Thyroid gland (tissue), 4 donors: ENCODE measurements around the gene MR1. TPM values are rescaled to one million over a fixed set of nuclear protein-coding genes. Genes with fewer than 3 reads are reported as not detected.
A peak's percentile ranks its signal among the peaks of the same experiment; 100 is the strongest.
"Not testable (repeated sequence)": the region's sequence is repeated elsewhere in the genome, so short reads cannot be mapped to it uniquely, and the experiment has no call there.

Experiments used
- DNase-seq, 2 donors: peaks; one replicate each; pipeline ENCODE4 v3.0.0-alpha.2; 2019
- H3K27ac ChIP-seq, 3 donors: fragments of 200-600 bp; sonication (generic); 1 replicate in 2 of 3; 2 replicates in 1 of 3; pipeline ENCODE4 v1.5.1; 2016 to 2019; ENCODE audit warnings: mild to moderate bottlenecking in 1 of 3, moderate library complexity in 1 of 3
- H3K27me3 ChIP-seq: fragments of 200-600 bp; sonication (generic); one replicate; pipeline ENCODE4 v1.5.1; 2019
- H3K36me3 ChIP-seq, 2 donors: fragments of 200-600 bp; sonication (generic); one replicate each; pipeline ENCODE4 v1.5.1; 2016 to 2019
- H3K4me1 ChIP-seq, 2 donors: fragments of 200-600 bp; sonication (generic); one replicate each; pipeline ENCODE4 v1.5.1; 2017 to 2019
- H3K4me3 ChIP-seq, 3 donors: fragments of 200-600 bp; sonication (generic); replicated peaks in 1 of 3; 1 replicate in 2 of 3; 2 replicates in 1 of 3; pipeline ENCODE4 v1.5.1; 2016; ENCODE audit warnings: mild to moderate bottlenecking in 1 of 3
- H3K9me3 ChIP-seq: fragments of 200-600 bp; sonication (generic); one replicate; pipeline ENCODE4 v1.5.1; 2017
- POLR2A ChIP-seq, 2 donors: fragments of 450-650 bp; IDR thresholded peaks; one replicate each; pipeline ENCODE4 v1.6.1; 2017; ENCODE audit warnings: antibody characterized with exemption in 2 of 2, mild to moderate bottlenecking in 2 of 2, moderate library complexity in 1 of 2
- WGBS, 2 donors: methylation state at CpG; one replicate each; pipeline ENCODE4 v1.1.5; 2017; 5-methylcytosine and 5-hydroxymethylcytosine counted together
- intact Hi-C: fragments of 100-400 bp; cut with DNase I; formaldehyde crosslinking; loops from one replicate; pipeline ENCODE4 v1.15.1; 2023
- total RNA-seq, 4 donors: library from RNA; depleted of rRNA; stranded (reverse); fragments of >200 nt; gene quantifications; one replicate each; pipeline ENCODE4 v1.2.3, GENCODE V29; 2016
- TF ChIP-seq, protein P1 (sequence below), 6 experiments: fragments of 200-600 bp in 3 of 6; fragments of 450-650 bp in 3 of 6; sonication (generic) in 3 of 6; IDR thresholded peaks; one replicate each; pipeline ENCODE4 v1.5.1; 2016 to 2019; ENCODE audit warnings: antibody characterized with exemption in 6 of 6, mild to moderate bottlenecking in 2 of 6, inconsistent platforms in 1 of 6, moderate library complexity in 1 of 6

Gene MR1
- total RNA-seq, 4 donors from 2014 or later: 21.9 to 32.2 (median 25.2) TPM

DNA sequence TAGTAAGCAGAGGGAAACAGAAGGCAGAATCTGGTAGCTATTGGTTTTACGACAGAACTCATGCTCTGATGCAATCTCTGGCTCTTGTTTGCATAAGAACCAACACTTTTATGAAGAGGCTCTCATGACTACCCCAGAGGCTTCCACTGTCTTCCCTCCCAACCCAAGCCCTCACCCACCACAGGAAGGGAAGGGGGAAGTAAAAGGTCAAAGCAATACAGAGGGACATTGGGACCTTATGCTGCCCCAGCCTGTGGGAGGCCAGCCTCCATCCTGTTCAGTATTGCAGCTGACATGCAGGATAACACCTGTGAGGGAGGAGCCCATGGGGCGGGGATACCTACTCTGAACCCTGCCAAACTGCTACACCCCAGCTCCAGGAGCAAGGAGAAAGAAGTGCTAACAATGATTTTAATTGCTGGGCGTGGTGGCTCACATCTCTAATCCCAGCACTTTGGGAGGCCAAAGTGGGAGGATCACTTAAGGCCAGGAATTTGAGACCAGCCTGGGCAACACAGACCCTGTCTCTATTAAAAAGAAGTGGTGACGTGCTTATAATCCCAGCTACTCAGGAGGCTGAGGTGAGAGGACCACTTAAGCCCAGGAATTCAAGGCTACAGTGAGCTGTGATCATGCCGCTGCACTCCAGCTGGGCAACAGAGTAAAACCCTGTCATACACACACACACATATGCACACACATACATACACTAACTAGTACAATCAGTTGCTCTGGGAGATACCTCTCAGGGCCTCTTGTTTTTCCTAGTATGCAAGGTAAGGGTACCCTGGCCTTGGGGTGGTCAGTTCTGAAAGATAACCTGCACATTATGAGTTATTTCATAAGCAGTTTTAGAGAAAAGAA lies 9.5 kb downstream of the MR1 start:
- DNase-seq: peak; percentile 25 to 43
- Histone ChIP-seq H3K36me3 (no peaks in the 10 kb centered on the region), H3K4me3 (no peak overlapping the region), H3K27ac (peak overlapping the region; percentile 24 to 77 (median 73)), H3K27me3 (no peaks in the 10 kb centered on the region), H3K4me1 (peaks cover 19 to 26% of the 10 kb centered on the region in 2 donors), H3K9me3 (no peaks in the 10 kb centered on the region)
- TF ChIP-seq, protein P1, sequence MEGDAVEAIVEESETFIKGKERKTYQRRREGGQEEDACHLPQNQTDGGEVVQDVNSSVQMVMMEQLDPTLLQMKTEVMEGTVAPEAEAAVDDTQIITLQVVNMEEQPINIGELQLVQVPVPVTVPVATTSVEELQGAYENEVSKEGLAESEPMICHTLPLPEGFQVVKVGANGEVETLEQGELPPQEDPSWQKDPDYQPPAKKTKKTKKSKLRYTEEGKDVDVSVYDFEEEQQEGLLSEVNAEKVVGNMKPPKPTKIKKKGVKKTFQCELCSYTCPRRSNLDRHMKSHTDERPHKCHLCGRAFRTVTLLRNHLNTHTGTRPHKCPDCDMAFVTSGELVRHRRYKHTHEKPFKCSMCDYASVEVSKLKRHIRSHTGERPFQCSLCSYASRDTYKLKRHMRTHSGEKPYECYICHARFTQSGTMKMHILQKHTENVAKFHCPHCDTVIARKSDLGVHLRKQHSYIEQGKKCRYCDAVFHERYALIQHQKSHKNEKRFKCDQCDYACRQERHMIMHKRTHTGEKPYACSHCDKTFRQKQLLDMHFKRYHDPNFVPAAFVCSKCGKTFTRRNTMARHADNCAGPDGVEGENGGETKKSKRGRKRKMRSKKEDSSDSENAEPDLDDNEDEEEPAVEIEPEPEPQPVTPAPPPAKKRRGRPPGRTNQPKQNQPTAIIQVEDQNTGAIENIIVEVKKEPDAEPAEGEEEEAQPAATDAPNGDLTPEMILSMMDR (IDR thresholded peaks at IDR 0.05): no peak
- TF ChIP-seq POLR2A (IDR thresholded peaks at IDR 0.05): no peak
- intact Hi-C loops: no loop called here
- 62 to 67% methylated on average over 5 of the region's 5 CpGs for WGBS, 2 donors

DNA sequence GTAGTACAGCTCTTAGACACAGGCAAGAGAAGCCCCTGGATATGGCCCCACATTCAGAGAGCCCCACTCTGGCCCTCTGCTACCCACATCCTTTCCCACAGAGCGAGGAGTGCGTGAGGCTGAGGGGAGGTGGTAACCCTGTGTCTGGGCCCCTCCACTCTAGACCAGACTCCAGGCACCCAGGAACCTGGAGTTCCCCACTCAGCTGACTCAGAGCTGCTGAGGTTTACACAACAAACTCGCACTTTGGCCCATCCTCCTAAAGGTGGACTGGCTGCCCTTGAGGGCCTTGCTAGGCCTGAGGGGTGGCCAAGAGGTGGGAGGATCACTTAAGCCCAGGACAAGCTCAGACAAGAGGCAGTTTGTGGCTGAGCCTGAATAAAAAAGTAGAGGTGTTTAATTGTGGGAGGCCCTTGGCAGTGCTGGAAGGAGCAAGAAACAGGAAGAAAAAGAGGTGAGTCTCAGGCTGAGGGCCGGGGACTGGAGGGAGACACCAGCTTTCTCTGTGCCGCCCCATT lies 10.7 kb downstream of the MR1 start:
- DNase-seq: peak; percentile 91 to 93
- TF ChIP-seq, protein P1 (IDR thresholded peaks at IDR 0.05): no peak
- peak in 1 of 2 donors; percentile 35 for TF ChIP-seq POLR2A (IDR thresholded peaks at IDR 0.05)
- WGBS, 2 donors: 37 to 58% methylated on average over 5 of the region's 5 CpGs
- Histone ChIP-seq H3K4me3 (no peak overlapping the region), H3K27me3 (no peaks in the 10 kb centered on the region), H3K4me1 (peaks cover 19 to 26% of the 10 kb centered on the region in 2 donors), H3K36me3 (no peaks in the 10 kb centered on the region), H3K9me3 (no peaks in the 10 kb centered on the region), H3K27ac (peak overlapping the region; percentile 72 to 78 (median 73))
- intact Hi-C loops: no loop called here

DNA sequence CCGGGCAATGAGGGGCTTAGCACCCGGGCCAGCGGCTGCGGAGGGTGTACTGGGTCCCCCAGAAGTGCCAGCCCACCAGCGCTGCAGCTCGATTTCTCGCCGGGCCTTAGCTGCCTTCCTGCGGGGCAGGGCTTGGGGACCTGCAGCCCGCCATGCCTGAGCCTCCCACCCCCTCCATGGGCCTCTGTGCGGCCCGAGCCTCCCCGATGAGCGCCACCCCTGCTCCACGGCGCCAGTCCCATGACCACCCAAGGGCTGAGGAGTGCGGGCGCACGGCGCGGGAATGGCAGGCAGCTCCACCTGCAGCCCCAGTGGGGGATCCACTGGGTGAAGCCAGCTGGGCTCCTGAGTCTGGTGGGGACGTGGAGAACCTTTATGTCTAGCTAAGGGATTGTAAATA lies 12.2 kb downstream of the MR1 start:
- H3K27me3 ChIP-seq, intact Hi-C loops, DNase-seq, H3K9me3 ChIP-seq, H3K36me3 ChIP-seq, H3K4me3 ChIP-seq, H3K27ac ChIP-seq: not testable (repeated sequence)
- WGBS, 2 donors: 97 to 98% methylated on average over 11 to 20 of the region's 22 CpGs
- peaks cover 19 to 26% of the 10 kb centered on the region in 2 donors for H3K4me1 ChIP-seq

DNA sequence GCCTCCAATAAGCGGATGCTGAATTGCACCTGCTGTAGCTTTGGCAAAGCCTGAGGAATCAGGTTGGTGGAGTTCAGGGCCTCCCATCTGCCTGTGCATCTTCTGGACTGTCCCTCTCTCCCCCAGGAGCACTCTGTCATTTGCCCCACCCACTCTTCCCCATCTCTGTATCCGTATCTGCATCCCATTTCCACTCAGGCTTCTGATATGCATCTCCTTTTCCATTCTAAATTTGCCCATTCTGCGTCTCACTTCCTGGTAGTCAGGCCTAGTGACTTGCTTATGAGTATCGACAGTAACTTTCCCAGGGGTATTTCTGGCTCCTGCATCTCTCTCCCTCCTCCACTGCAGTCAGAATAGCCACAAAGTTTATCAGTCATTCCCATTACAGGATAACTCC lies 15.6 kb downstream of the MR1 start:
- no peaks in the 10 kb centered on the region for H3K36me3 ChIP-seq
- TF ChIP-seq, protein P1 (IDR thresholded peaks at IDR 0.05): no peak
- no peak for TF ChIP-seq POLR2A (IDR thresholded peaks at IDR 0.05)
- intact Hi-C loops: no loop called here
- H3K27me3 ChIP-seq: no peaks in the 10 kb centered on the region
- no peak for DNase-seq
- 90 to 91% methylated on average over 4 of the region's 4 CpGs for WGBS, 2 donors
- H3K27ac ChIP-seq: no peak overlapping the region
- H3K9me3 ChIP-seq: no peaks in the 10 kb centered on the region
- H3K4me3 ChIP-seq: no peak overlapping the region
- peaks cover 7 to 9% of the 10 kb centered on the region in 2 donors for H3K4me1 ChIP-seq

DNA sequence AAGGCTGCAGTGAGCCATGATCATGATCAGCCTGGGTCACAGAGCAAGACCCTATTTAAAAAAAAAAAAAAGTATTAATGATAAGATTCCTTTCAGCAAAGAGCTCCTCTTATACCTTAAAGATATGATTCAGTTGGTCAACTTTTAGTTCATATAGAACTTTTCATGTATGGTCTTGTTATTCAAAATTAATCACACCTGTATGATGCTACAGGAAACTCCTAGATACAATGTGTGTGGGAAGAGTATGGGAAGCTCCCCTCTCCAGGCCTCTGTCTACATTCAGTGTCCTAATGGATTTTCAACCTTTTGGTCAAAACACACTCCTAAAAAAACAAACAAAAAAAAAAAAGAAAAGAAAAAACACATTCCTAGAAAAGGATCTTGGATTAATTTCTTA lies 17.1 kb downstream of the MR1 start:
- no peak for TF ChIP-seq POLR2A (IDR thresholded peaks at IDR 0.05)
- TF ChIP-seq, protein P1 (IDR thresholded peaks at IDR 0.05): no peak
- no peak for DNase-seq
- H3K4me1 ChIP-seq: no peaks in the 10 kb centered on the region
- no peaks in the 10 kb centered on the region for H3K36me3 ChIP-seq
- no peak overlapping the region for H3K4me3 ChIP-seq
- H3K9me3 ChIP-seq: no peaks in the 10 kb centered on the region
- no peaks in the 10 kb centered on the region for H3K27me3 ChIP-seq
- H3K27ac ChIP-seq: no peak overlapping the region
- intact Hi-C loops: no loop called here
